Activated T-cell treated with anti-CD3 and anti-CD28 coated beads, Interleukin-2, amount 50 U/mL, for 72 hours (primary cell): ENCODE measurements around the gene PTPRQ. TPM values are rescaled to one million over a fixed set of nuclear protein-coding genes. Genes with fewer than 3 reads are reported as not detected.

ENCODE experiments used
- ATAC-seq, 2 donors: fragments of 150-1000 bp; cut with Tn5 transposase; replicated peaks in 1 of 2; 2 replicates each; pipeline ENCODE4 v1.10.0; 2021; ENCODE audit warnings: moderate library complexity in 2 of 2, mild to moderate bottlenecking in 1 of 2
- DNase-seq, 2 donors: peaks; one replicate each; pipeline ENCODE4 v3.0.0; 2021 to 2022; ENCODE audit warnings: mixed read lengths in 1 of 2
- H3K27ac Mint-ChIP-seq: one replicate; pipeline ENCODE4 v1.8.0; 2022; ENCODE audit warnings: mild to moderate bottlenecking, moderate library complexity, mixed read lengths
- H3K27me3 Mint-ChIP-seq: one replicate; pipeline ENCODE4 v1.8.0; 2022; ENCODE audit warnings: low read depth, mixed read lengths
- H3K36me3 Mint-ChIP-seq, 2 donors: one replicate each; pipeline ENCODE4 v1.8.0; 2022; ENCODE audit warnings: mixed read lengths in 2 of 2, mild to moderate bottlenecking in 1 of 2; ENCODE audit not compliant: insufficient read depth in 2 of 2
- H3K4me1 Mint-ChIP-seq: one replicate; pipeline ENCODE4 v1.8.0; 2022; ENCODE audit warnings: low read depth, mixed read lengths
- H3K4me3 Mint-ChIP-seq, 2 donors: one replicate each; pipeline ENCODE4 v1.8.0; 2022; ENCODE audit warnings: mild to moderate bottlenecking in 2 of 2, mixed read lengths in 2 of 2, moderate library complexity in 2 of 2
- H3K9me3 Mint-ChIP-seq, 2 donors: one replicate each; pipeline ENCODE4 v1.8.0; 2022; ENCODE audit warnings: mixed read lengths in 2 of 2
- total RNA-seq, 2 donors: library from RNA; stranded (reverse); gene quantifications; one replicate each; pipeline ENCODE4 v1.2.3, GENCODE V29; 2022

PTPRQ gene
- total RNA-seq, 2 donors from 2014 or later, result not detected

- H3K27me3 Mint-ChIP-seq, result peaks cover 36% of the 10 kb centered on the region
- no peaks in the 10 kb centered on the region for H3K4me1 Mint-ChIP-seq
- ATAC-seq (no peak), DNase-seq (no peak)
- no peak within 1 kb of the TSS for H3K27ac Mint-ChIP-seq
- peaks cover 0 to 4% of the 10 kb centered on the region in 2 donors for H3K9me3 Mint-ChIP-seq
- peaks cover 0 to 2% of the 10 kb centered on the region in 2 donors for H3K36me3 Mint-ChIP-seq
- no peak within 1 kb of the TSS for H3K4me3 Mint-ChIP-seq
Observed at GRCh38 chr12:80707126-80707829, 263.2 kb downstream of the PTPRQ start, which contains the start of gene MYF6. TSS of gene MYF6 (plus strand) at chr12:80707634. CDS start at chr12:80707720, 86 bp downstream.

DNA sequence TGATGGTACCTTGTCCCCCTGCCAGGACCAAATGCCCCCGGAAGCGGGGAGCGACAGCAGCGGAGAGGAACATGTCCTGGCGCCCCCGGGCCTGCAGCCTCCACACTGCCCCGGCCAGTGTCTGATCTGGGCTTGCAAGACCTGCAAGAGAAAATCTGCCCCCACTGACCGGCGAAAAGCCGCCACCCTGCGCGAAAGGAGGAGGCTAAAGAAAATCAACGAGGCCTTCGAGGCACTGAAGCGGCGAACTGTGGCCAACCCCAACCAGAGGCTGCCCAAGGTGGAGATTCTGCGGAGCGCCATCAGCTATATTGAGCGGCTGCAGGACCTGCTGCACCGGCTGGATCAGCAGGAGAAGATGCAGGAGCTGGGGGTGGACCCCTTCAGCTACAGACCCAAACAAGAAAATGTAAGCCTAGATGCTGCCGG is 263.8 kb downstream of the PTPRQ start:
- DNase-seq (no peak), ATAC-seq (no peak)
- no peak overlapping the region for H3K4me3 Mint-ChIP-seq
- no peak overlapping the region for H3K27ac Mint-ChIP-seq
- H3K9me3 Mint-ChIP-seq, result peaks cover 0 to 4% of the 10 kb centered on the region in 2 donors
- no peaks in the 10 kb centered on the region for H3K4me1 Mint-ChIP-seq
- H3K27me3 Mint-ChIP-seq, result peaks cover 36% of the 10 kb centered on the region
- peaks cover 0 to 2% of the 10 kb centered on the region in 2 donors for H3K36me3 Mint-ChIP-seq

DNA sequence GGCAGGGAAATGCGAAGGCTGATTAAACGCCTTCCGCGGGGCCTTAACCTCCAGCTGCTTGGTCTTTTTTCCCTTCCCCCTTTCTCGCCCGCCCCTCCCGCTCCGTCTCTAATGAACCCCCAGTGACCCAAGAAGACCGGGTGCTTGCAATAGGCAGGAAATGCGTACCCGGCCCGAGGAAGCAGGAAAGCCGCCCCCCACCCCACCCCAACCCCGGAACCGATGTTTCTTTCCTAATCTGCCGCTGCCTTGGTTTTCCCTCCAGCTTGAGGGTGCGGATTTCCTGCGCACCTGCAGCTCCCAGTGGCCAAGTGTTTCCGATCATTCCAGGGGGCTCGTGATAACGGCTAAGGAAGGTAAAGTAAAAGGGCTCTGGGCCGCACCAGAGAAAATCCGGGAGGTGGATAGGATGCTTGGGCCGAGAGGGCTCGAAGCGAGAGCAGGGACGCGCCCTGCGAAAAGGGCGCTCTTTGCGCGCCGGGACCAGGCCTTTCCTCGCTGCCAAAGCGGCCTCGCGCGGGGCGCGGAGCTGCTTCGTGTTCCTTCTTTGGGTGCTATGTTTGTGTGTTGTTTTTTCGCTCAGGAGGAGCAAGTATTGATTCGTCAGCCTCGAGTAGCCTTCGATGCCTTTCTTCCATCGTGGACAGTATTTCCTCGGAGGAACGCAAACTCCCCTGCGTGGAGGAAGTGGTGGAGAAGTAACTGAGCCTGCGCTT is 264.4 kb downstream of the PTPRQ start:
- no peak for DNase-seq
- peaks cover 0 to under 1% of the 10 kb centered on the region in 2 donors for H3K9me3 Mint-ChIP-seq
- peaks cover 38% of the 10 kb centered on the region for H3K27me3 Mint-ChIP-seq
- H3K36me3 Mint-ChIP-seq, result peaks cover 0 to under 1% of the 10 kb centered on the region in 2 donors
- H3K27ac Mint-ChIP-seq, result no peak overlapping the region
- H3K4me1 Mint-ChIP-seq, result no peaks in the 10 kb centered on the region
- no peak for ATAC-seq
- no peak overlapping the region for H3K4me3 Mint-ChIP-seq

DNA sequence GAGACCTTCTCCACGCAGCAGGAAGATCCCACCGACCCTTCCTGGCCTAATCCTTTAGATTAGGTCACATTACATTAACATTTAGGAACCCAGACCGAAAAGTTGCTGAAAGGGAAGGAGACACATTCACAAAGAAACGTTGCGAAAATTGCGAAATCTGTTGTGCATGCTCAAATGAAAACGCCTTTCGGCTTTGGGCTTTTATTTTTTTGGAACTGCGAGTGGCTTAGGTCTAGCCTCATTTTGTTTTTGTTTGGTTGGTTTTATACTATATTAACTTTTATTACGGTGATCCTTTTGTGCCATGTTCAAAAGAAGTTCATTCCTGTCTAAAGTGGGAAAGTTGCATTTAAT is 264.9 kb downstream of the PTPRQ start:
- no peak overlapping the region for H3K4me3 Mint-ChIP-seq
- ATAC-seq (no peak), DNase-seq (no peak)
- peaks cover 43% of the 10 kb centered on the region for H3K27me3 Mint-ChIP-seq
- peaks cover 0 to under 1% of the 10 kb centered on the region in 2 donors for H3K36me3 Mint-ChIP-seq
- no peaks in the 10 kb centered on the region for H3K4me1 Mint-ChIP-seq
- peaks cover 0 to 1% of the 10 kb centered on the region in 2 donors for H3K9me3 Mint-ChIP-seq
- H3K27ac Mint-ChIP-seq, result no peak overlapping the region

DNA sequence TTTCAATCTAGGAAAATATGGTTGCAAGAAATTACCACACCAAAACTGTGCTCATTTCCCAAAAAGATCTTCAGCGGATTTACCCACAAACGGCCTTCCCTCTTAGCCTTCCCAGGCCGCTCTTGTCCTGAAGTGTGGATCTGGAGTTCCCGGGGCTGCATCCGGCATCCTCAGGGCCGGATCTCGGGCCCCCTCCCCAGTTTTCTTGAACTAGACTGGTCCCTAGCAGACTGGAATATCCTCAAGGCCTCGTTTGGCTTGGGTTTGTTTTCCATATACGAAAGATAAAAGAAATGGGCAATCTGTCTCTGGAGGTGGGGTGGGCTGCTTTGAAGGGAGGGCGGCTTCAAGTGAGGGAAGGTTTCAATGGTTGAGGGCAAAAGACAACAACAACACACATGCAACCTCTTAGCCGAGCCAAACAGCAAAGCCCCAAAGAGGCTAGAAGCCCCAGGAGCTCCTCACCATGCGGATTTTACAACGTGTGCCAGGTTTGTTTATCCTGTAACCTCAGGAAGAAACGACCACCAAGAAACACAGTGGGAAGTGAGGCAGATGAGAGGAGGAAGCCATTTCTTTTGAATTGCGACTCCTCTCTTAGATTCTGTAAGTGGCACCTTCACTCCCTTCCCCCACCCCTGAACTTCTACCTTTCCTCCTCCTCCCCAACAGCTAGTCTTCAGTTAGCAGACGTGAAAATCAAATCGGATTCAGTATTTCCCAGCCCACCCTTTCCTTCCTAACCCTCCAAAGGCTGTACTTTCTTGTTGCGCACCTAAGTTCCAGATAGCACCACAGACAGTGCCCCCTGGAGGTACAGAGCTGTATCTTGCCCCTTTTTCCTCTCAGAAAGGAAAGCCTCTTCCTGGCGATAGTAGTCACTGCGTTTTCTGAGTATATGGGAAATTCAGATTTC is 266.0 kb downstream of the PTPRQ start:
- ATAC-seq, result no peak
- H3K4me3 Mint-ChIP-seq, result no peak overlapping the region
- no peak for DNase-seq
- H3K27me3 Mint-ChIP-seq, result peaks cover 54% of the 10 kb centered on the region
- no peaks in the 10 kb centered on the region for H3K4me1 Mint-ChIP-seq
- H3K27ac Mint-ChIP-seq, result no peak overlapping the region
- H3K9me3 Mint-ChIP-seq, result peaks cover 0 to 1% of the 10 kb centered on the region in 2 donors
- H3K36me3 Mint-ChIP-seq, result peaks cover 0 to 2% of the 10 kb centered on the region in 2 donors

DNA sequence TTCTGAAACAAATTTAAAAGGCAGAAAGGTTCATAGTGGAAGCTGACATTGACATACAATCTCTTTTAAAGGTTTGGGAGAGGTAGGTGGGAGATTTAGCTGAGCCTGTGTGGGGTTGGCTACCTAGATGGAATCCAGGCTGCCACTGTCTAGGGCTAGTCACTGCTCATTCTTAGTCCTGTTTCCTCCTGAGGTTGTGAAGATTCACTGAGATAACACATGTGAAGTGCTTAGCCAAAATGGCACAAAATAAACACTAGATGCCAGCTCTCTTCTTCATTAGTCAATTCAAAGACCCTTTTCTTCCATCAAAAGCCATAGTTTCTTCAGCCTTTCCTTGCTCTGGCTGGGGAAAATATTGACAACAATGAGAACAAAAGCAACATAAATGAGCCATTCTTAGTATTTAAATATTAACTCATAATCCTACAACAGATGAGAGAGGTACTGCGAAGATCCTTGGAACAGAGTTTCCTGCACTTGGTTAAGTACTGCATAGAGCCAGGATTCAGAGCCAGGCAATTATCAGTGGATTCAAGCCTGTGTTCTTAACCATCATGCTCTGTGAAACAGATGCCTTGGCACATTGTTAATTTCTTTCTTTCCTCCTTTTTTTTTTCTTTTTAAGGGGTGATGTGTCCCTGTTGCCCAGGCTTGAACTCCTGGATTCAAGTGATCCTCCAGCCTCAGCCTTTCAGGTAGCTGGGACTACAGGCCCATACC is 266.9 kb downstream of the PTPRQ start:
- no peak overlapping the region for H3K27ac Mint-ChIP-seq

DNA sequence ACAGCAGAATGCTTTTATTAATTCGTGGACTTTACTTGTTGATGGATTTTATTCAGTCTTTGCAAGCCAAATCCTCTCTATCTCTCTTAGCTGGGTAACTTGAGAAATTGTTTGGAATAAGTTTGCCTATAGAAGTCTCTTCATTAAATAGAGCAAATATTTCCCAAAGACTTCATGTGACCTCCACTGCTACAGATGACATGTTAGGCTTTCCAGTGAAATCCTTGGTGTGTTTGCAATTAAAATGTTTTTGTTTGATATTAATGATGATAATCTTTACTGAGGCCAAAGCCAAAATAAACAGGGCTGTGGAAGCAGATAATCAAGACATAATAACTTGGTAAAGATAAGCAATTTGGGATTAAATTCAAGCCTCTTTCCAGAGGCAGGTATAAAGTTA is 267.8 kb downstream of the PTPRQ start:
- Mint-ChIP-seq H3K4me1 (no peaks in the 10 kb centered on the region), H3K4me3 (no peak overlapping the region), H3K27me3 (peaks cover 62% of the 10 kb centered on the region), H3K36me3 (peaks cover 0 to 4% of the 10 kb centered on the region in 2 donors), H3K27ac (no peak overlapping the region), H3K9me3 (peaks cover 1 to 2% of the 10 kb centered on the region in 2 donors)
- DNase-seq (no peak), ATAC-seq (no peak)

More for the DNA sequence above, 266.9 kb downstream of the PTPRQ start:
- H3K9me3 Mint-ChIP-seq, result peaks cover under 1 to 1% of the 10 kb centered on the region in 2 donors
- ATAC-seq (no peak), DNase-seq (no peak)
- peaks cover 62% of the 10 kb centered on the region for H3K27me3 Mint-ChIP-seq
- H3K4me1 Mint-ChIP-seq, result no peaks in the 10 kb centered on the region
- H3K36me3 Mint-ChIP-seq, result peaks cover 0 to 2% of the 10 kb centered on the region in 2 donors
- H3K4me3 Mint-ChIP-seq, result no peak overlapping the region

- DNase-seq (no peak), ATAC-seq (no peak)
- H3K4me1 Mint-ChIP-seq, result no peaks in the 10 kb centered on the region
- H3K27ac Mint-ChIP-seq, result no peak overlapping the region
- peaks cover 1 to 2% of the 10 kb centered on the region in 2 donors for H3K9me3 Mint-ChIP-seq
- H3K4me3 Mint-ChIP-seq, result no peak overlapping the region
- H3K36me3 Mint-ChIP-seq, result peaks cover 0 to 4% of the 10 kb centered on the region in 2 donors
- H3K27me3 Mint-ChIP-seq, result peaks cover 52% of the 10 kb centered on the region
Observed at GRCh38 chr12:80712866-80713265, 268.8 kb downstream of the PTPRQ start.

- H3K27ac Mint-ChIP-seq, result no peak overlapping the region
- peaks cover 51% of the 10 kb centered on the region for H3K27me3 Mint-ChIP-seq
Observed at GRCh38 chr12:80713419-80713818, 269.4 kb downstream of the PTPRQ start.

DNA sequence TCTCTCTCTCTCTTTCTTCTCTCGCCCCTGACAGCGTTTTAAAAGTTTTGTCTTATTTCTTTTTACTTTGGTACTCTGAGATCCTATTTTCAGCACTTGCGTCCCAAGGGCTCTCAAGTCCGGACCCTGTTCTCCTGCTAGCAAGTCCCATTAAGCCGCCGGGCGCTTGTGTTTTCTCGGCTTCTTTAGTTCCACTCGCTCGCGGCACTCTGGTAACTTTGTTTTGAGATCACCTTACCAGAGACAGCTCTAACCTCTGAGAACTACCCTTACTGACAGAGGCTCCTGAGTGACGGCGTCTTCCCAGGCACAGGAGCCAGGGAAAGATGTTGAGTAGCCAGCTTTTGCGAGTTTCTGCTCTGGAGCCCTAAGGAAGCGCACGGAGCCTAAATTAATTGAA is 270.0 kb downstream of the PTPRQ start:
- H3K27ac Mint-ChIP-seq, result no peak overlapping the region
- H3K36me3 Mint-ChIP-seq, result peaks cover 0 to 4% of the 10 kb centered on the region in 2 donors
- H3K4me3 Mint-ChIP-seq, result no peak overlapping the region
- peaks cover 1 to 2% of the 10 kb centered on the region in 2 donors for H3K9me3 Mint-ChIP-seq
- no peaks in the 10 kb centered on the region for H3K4me1 Mint-ChIP-seq
- H3K27me3 Mint-ChIP-seq, result peaks cover 44% of the 10 kb centered on the region
- ATAC-seq, result no peak
- no peak for DNase-seq

More at GRCh38 chr12:80713419-80713818, 269.4 kb downstream of the PTPRQ start:
- H3K4me1 Mint-ChIP-seq, result no peaks in the 10 kb centered on the region
- ATAC-seq (no peak), DNase-seq (no peak)
- peaks cover 0 to 4% of the 10 kb centered on the region in 2 donors for H3K36me3 Mint-ChIP-seq
- no peak overlapping the region for H3K4me3 Mint-ChIP-seq
- peaks cover 1 to 2% of the 10 kb centered on the region in 2 donors for H3K9me3 Mint-ChIP-seq

GRCh38 chr12:80714846-80715245 is 270.8 kb downstream of the PTPRQ start:
- peaks cover 38% of the 10 kb centered on the region for H3K27me3 Mint-ChIP-seq
- H3K4me3 Mint-ChIP-seq, result no peak overlapping the region
- DNase-seq (no peak), ATAC-seq (no peak)
- H3K27ac Mint-ChIP-seq, result no peak overlapping the region
- H3K36me3 Mint-ChIP-seq, result peaks cover 0 to 4% of the 10 kb centered on the region in 2 donors
- H3K4me1 Mint-ChIP-seq, result no peaks in the 10 kb centered on the region
- H3K9me3 Mint-ChIP-seq, result peaks cover 1 to 2% of the 10 kb centered on the region in 2 donors

GRCh38 chr12:80715713-80716249 is 271.7 kb downstream of the PTPRQ start:
- DNase-seq (no peak), ATAC-seq (no peak)
- Mint-ChIP-seq H3K4me3 (no peak overlapping the region), H3K9me3 (peaks cover 1 to 2% of the 10 kb centered on the region in 2 donors), H3K36me3 (peaks cover 0 to 4% of the 10 kb centered on the region in 2 donors), H3K27ac (no peak overlapping the region), H3K4me1 (no peaks in the 10 kb centered on the region), H3K27me3 (peaks cover 30% of the 10 kb centered on the region)
